Mesendoderm (in vitro differentiated cells): ENCODE measurements around the gene HMGXB4.

Source experiments
- DNase-seq: peaks from one replicate; pipeline ENCODE4 v3.0.0; 2013
- H2AK5ac ChIP-seq: 2 replicates; pipeline ENCODE4 v1.6.1; 2013; ENCODE audit warnings: low read length, inconsistent platforms
- H2BK120ac ChIP-seq: 2 replicates; pipeline ENCODE4 v1.6.1; 2013; ENCODE audit warnings: low read depth, mild to moderate bottlenecking, low read length, moderate library complexity, mixed read lengths
- H2BK15ac ChIP-seq: replicated peaks from 2 replicates; pipeline ENCODE4 v1.6.1; 2013; ENCODE audit warnings: low read depth, mild to moderate bottlenecking, moderate library complexity
- H2BK5ac ChIP-seq: 2 replicates; pipeline ENCODE4 v1.6.1; 2013; ENCODE audit warnings: low read length, inconsistent platforms
- H3K18ac ChIP-seq: 2 replicates; pipeline ENCODE4 v1.6.1; 2013; ENCODE audit warnings: mild to moderate bottlenecking, low read length, mixed read lengths
- H3K23ac ChIP-seq: one replicate; pipeline ENCODE4 v1.6.1; 2013; ENCODE audit warnings: low read length
- H3K27ac ChIP-seq: 2 replicates; pipeline ENCODE4 v1.5.1; 2013; ENCODE audit warnings: low read depth, mild to moderate bottlenecking, inconsistent platforms, low read length, moderate library complexity
- H3K27me3 ChIP-seq: 2 replicates; pipeline ENCODE4 v1.6.1; 2013; ENCODE audit warnings: low read length, control low read depth, mild to moderate bottlenecking, inconsistent platforms; ENCODE audit not compliant: insufficient read depth, poor library complexity
- H3K36me3 ChIP-seq: 2 replicates; pipeline ENCODE4 v1.6.1; 2013; ENCODE audit warnings: low read length, inconsistent platforms; ENCODE audit not compliant: control insufficient read depth, insufficient read depth
- H3K4ac ChIP-seq: one replicate; pipeline ENCODE4 v1.6.1; 2013; ENCODE audit warnings: low read depth, mild to moderate bottlenecking, low read length, moderate library complexity
- H3K4me1 ChIP-seq: 2 replicates; pipeline ENCODE4 v1.6.1; 2013; ENCODE audit warnings: low read depth, low read length, inconsistent platforms; ENCODE audit not compliant: control insufficient read depth
- H3K4me2 ChIP-seq: 2 replicates; pipeline ENCODE4 v1.6.1; 2013; ENCODE audit warnings: low read length
- H3K4me3 ChIP-seq: 2 replicates; pipeline ENCODE4 v1.5.1; 2013; ENCODE audit warnings: mild to moderate bottlenecking, low read length
- H3K56ac ChIP-seq: one replicate; pipeline ENCODE4 v1.6.1; 2013; ENCODE audit warnings: low read length
- H3K79me1 ChIP-seq: 2 replicates; pipeline ENCODE4 v1.6.1; 2013; ENCODE audit warnings: low read length, inconsistent platforms
- H3K79me2 ChIP-seq: 2 replicates; pipeline ENCODE4 v1.6.1; 2013; ENCODE audit warnings: mild to moderate bottlenecking, low read length; ENCODE audit not compliant: control insufficient read depth, insufficient read depth
- H3K9ac ChIP-seq: 2 replicates; pipeline ENCODE4 v1.6.1; 2013; ENCODE audit warnings: low read length, inconsistent platforms
- H4K5ac ChIP-seq: one replicate; pipeline ENCODE4 v1.6.1; 2013; ENCODE audit warnings: low read length
- H4K8ac ChIP-seq: one replicate; pipeline ENCODE4 v1.6.1; 2013; ENCODE audit warnings: low read depth, mild to moderate bottlenecking, control low read depth, low read length, moderate library complexity
- WGBS: extraction: QIAGEN DNeasy Blood & Tissue Kit; methylation state at CpG from one replicate; pipeline ENCODE4 v1.1.7; 2013; ENCODE audit warnings: low lambda C conversion rate, missing lambda C conversion rate; ENCODE audit not compliant: insufficient coverage; ENCODE audit errors: extremely low coverage; 5-methylcytosine and 5-hydroxymethylcytosine counted together

The HMGXB4 gene

DNA sequence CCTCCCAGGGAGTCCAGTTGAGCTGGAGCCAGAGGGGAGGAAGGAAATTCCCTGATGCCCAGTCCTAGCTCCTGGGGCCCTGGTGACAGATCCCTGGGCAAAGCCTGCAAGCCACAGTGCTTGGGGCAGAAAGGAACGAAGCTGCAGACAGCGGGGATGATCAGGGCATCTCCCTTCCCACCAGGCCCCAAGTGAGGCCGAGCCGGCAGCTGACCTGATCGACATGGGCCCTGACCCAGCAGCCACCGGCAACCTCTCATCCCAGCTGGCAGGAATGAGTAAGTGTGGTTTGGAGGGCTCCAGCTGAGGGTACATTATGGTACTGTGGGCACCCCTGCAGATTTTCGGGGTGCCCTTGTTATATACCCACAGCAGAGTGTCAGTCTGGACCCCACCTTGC is 75.9 kb downstream of the HMGXB4 start:
- Histone ChIP-seq H3K56ac (no peak overlapping the region), H3K18ac (no peak overlapping the region), H3K4me3 (no peak overlapping the region), H3K23ac (no peak overlapping the region), H3K36me3 (peaks cover 4% of the 10 kb centered on the region), H3K4me2 (no peak overlapping the region), H2BK120ac (no peak overlapping the region), H2BK15ac (no peak overlapping the region), H3K4ac (no peak overlapping the region), H2BK5ac (no peak overlapping the region), H3K79me1 (no peaks in the 10 kb centered on the region), H3K4me1 (no peaks in the 10 kb centered on the region), H4K8ac (no peak overlapping the region), H3K27me3 (no peaks in the 10 kb centered on the region), H2AK5ac (no peak overlapping the region), H3K27ac (no peak overlapping the region), H4K5ac (no peak overlapping the region), H3K9ac (no peak overlapping the region), H3K79me2 (no peaks in the 10 kb centered on the region)
- DNase-seq: no peak
- WGBS: no CpG with 5 or more reads among the region's 7 CpGs

DNA sequence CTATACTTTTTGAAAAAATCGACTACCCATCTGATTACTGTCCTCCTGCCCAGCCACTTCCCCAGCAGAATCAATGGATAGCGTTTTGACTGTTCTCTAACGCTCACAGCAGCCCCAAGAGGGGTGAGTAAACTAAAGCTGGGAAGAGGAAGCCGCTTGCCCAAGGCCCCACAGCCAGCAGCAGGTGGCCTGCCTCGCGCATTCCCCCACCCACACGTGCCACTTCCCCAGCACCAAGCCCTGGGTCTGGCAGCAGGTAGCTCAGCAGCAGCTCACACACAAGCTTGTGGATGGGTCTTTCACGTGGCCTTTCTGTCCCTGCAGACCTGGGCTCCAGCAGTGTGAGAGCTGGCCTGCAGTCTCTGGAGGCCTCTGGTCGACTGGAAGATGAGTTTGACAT is 76.7 kb downstream of the HMGXB4 start:
- Histone ChIP-seq H2BK15ac (no peak overlapping the region), H3K36me3 (peaks cover 4% of the 10 kb centered on the region), H3K56ac (no peak overlapping the region), H3K4me3 (no peak overlapping the region), H3K4me1 (no peaks in the 10 kb centered on the region), H2BK5ac (no peak overlapping the region), H3K23ac (no peak overlapping the region), H2BK120ac (no peak overlapping the region), H3K27ac (no peak overlapping the region), H3K27me3 (no peaks in the 10 kb centered on the region), H3K4me2 (no peak overlapping the region), H3K4ac (no peak overlapping the region), H2AK5ac (no peak overlapping the region), H3K18ac (no peak overlapping the region), H3K79me1 (no peaks in the 10 kb centered on the region), H4K5ac (no peak overlapping the region), H3K79me2 (no peaks in the 10 kb centered on the region), H3K9ac (no peak overlapping the region), H4K8ac (no peak overlapping the region)
- DNase-seq: no peak
- WGBS: no CpG with 5 or more reads among the region's 9 CpGs

DNA sequence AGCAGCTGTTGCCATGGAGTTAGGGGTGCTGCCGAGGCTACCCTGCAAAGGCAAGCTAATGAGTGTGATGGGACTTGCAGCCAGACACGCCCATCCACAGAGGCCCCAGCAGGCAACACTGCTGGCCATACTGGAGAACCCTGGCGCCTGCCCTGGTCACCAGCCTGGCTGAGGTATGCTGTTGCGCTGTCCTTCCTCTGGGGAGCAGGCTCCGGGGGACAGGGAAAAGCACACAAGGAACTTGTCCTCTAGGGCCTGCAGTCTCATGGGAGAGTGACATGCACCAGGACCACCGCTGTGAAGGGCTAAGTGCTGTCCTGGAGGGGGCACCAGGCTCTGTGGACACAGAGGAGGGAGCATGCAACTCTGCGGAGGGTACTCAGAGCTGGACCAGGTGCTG is 78.2 kb downstream of the HMGXB4 start:
- Histone ChIP-seq H3K4me3 (no peak overlapping the region), H3K4me1 (no peaks in the 10 kb centered on the region), H3K79me2 (no peaks in the 10 kb centered on the region), H3K27me3 (no peaks in the 10 kb centered on the region), H3K9ac (no peak overlapping the region), H2AK5ac (no peak overlapping the region), H4K8ac (no peak overlapping the region), H3K27ac (no peak overlapping the region), H3K4me2 (no peak overlapping the region), H3K36me3 (peaks cover 4% of the 10 kb centered on the region), H2BK5ac (no peak overlapping the region), H4K5ac (no peak overlapping the region), H3K4ac (no peak overlapping the region), H2BK15ac (no peak overlapping the region), H3K18ac (no peak overlapping the region), H3K56ac (no peak overlapping the region), H3K23ac (no peak overlapping the region), H3K79me1 (no peaks in the 10 kb centered on the region), H2BK120ac (no peak overlapping the region)
- no peak for DNase-seq
- no CpG with 5 or more reads among the region's 7 CpGs for WGBS

DNA sequence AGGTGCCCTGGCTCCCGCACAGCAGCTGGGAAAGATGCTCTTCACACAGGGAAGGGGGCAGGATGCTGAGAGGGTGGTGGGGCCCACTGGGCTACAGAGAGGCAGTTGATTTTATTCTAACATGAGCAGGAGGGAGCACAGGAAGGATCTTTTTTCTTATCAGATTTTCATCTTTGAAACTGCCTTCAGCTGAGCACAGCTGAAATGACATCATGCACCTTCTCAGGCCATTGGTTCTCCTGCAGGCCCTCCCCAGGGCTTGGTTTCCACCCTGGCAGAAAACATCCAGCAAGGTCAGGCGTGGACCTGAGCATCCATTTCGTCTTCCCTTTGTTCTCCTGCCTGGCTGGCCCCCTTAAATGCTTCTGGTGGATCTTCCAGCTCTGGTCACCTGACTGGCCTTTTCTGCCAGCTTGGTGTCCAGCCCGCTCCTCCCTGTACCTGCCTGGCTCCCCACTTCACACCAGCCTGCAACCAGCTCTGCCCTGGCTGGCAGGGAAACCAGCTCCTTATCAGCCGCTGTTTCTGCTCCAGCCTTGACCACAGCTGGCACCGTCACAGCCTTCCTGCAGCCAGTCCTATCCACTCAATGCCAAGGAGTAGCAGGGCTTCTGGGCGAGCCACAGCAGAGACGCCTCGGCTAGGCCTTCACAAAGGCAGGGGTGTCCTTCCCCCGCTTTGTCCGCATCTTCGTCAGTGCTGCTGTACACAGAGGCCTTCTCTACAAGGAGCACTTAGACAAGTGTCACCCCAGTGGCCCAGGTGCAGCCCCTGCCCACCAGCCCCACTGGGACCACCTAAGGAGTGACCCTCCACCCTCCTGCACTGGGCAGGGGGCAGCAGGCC is 78.9 kb downstream of the HMGXB4 start:
- Histone ChIP-seq H3K4ac (no peak overlapping the region), H3K4me2 (no peak overlapping the region)
- DNase-seq: no peak

DNA sequence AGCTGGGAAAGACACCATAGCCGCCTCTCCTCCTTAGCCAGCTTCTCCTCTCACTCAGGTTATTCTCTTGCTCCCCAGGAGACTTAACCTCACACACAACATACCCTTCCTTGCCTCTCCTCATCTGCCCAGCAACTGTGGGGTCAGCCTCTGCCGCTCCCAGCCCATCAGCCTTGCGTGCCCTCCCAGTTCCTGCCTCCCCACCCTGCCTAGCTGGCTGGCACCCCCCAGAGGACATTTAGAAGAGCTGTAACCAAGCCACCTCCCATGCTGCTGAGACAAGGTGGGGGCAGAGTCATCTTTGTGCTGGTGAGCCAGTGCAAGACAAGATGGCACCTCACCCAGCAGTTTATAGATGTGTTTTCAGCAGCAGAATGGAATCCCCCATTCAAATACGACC is 80.6 kb downstream of the HMGXB4 start:
- Histone ChIP-seq H4K5ac (no peak overlapping the region), H3K18ac (no peak overlapping the region), H3K4me3 (no peak overlapping the region), H3K9ac (no peak overlapping the region), H2BK15ac (no peak overlapping the region), H3K23ac (no peak overlapping the region), H2BK120ac (no peak overlapping the region), H3K27ac (no peak overlapping the region), H4K8ac (no peak overlapping the region), H2BK5ac (no peak overlapping the region), H3K4ac (no peak overlapping the region), H3K27me3 (no peaks in the 10 kb centered on the region), H3K4me2 (no peak overlapping the region), H3K36me3 (no peaks in the 10 kb centered on the region), H2AK5ac (no peak overlapping the region), H3K4me1 (no peaks in the 10 kb centered on the region), H3K56ac (no peak overlapping the region), H3K79me1 (no peaks in the 10 kb centered on the region), H3K79me2 (no peaks in the 10 kb centered on the region)
- no CpG with 5 or more reads among the region's 4 CpGs for WGBS
- peak; percentile 53 for DNase-seq

More for the DNA sequence above, 78.9 kb downstream of the HMGXB4 start:
- Histone ChIP-seq H4K8ac (no peak overlapping the region), H3K27ac (no peak overlapping the region), H3K79me1 (no peaks in the 10 kb centered on the region), H3K4me3 (no peak overlapping the region), H3K4me1 (no peaks in the 10 kb centered on the region), H3K36me3 (peaks cover 4% of the 10 kb centered on the region), H2BK5ac (no peak overlapping the region), H2BK15ac (no peak overlapping the region), H3K23ac (no peak overlapping the region), H4K5ac (no peak overlapping the region), H3K79me2 (no peaks in the 10 kb centered on the region), H3K27me3 (no peaks in the 10 kb centered on the region), H3K18ac (no peak overlapping the region), H3K9ac (no peak overlapping the region), H2AK5ac (no peak overlapping the region), H3K56ac (no peak overlapping the region), H2BK120ac (no peak overlapping the region)
- no CpG with 5 or more reads among the region's 12 CpGs for WGBS
